HG03520 (cell line): ENCODE measurements around the gene SH3PXD2A.
A peak's percentile ranks its signal among the peaks of the same experiment; 100 is the strongest.
"Not testable (repeated sequence)": the region's sequence is repeated elsewhere in the genome, so short reads cannot be mapped to it uniquely, and the experiment has no call there.

Experiments
- ATAC-seq: cut with Tn5 transposase; IDR thresholded peaks from one replicate; pipeline ENCODE4 v1.9.1; 2021; ENCODE audit warnings: mild to moderate bottlenecking, moderate library complexity; ENCODE audit not compliant: unreplicated experiment

The SH3PXD2A gene

DNA sequence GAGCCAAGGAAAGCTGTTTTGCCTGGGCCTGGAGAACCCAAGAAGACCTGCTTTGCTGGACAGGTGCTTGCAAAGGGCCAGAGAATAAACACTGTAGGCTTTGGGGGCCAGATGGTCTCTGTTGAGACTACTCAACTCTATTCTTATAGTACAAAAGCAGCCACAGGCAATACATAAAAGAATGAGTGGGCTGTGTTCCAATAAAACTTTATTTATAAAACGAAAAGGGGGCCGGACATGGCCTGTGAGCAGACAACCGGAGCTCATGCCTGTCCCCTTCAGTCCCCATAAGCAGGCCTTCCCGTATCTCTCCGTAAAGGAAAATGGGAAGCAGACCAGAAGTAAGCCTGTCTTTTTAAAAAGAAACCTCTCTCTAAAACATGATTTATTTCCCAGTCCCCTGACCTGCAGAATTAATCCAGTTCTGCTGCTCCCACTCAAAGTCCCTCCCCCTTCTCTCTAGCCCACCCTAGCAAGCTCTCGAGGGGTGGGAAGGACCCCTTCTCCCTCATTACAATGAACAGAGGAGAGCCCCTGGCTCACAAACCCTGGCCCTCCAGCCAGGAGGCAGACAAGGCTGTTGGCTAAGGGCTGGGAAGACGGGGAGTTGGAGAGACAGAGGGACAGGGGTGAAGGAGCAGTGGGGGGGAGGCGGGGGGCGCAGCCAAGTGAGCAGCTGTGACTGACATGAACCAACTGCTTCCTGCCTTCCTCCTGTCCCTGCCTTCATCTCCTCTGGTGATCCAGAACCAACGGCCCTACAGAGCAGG is 184.1 kb downstream of the SH3PXD2A start:
- ATAC-seq: no peak

GRCh38 chr10:103669944-103670343 is 185.4 kb downstream of the SH3PXD2A start:
- ATAC-seq: no peak

DNA sequence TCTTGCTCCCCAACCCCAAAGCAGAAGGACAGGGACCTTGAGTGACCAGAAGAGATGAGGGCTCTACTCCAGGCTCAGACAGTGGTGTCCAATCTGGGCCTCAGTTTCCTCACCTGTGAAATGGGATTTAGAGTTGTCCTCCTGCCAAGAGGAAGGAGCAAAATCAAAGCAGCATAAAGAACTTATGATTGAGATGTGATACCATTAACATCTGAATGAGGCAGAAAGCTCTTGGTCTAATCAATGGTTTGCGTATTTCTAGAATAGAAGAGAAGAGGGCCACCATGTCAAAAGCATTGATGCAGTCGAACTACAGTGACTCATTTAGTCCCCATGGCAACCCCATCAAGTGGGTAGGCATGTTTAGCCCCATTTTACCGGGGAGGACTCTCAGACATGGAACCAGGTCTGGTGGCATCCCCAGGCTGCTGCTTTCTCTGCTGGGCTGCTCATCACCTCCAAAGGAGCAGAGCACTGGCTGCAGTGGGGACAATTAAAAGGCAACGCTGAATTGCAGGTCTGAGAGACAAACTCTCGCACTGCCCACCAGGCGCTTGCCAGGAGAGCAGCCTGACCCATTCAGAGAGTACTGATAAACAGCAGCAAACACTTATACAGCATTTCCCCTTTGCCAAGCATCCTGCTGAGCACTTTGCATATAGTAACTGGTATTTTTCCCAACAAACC is 186.0 kb downstream of the SH3PXD2A start:
- no peak for ATAC-seq

DNA sequence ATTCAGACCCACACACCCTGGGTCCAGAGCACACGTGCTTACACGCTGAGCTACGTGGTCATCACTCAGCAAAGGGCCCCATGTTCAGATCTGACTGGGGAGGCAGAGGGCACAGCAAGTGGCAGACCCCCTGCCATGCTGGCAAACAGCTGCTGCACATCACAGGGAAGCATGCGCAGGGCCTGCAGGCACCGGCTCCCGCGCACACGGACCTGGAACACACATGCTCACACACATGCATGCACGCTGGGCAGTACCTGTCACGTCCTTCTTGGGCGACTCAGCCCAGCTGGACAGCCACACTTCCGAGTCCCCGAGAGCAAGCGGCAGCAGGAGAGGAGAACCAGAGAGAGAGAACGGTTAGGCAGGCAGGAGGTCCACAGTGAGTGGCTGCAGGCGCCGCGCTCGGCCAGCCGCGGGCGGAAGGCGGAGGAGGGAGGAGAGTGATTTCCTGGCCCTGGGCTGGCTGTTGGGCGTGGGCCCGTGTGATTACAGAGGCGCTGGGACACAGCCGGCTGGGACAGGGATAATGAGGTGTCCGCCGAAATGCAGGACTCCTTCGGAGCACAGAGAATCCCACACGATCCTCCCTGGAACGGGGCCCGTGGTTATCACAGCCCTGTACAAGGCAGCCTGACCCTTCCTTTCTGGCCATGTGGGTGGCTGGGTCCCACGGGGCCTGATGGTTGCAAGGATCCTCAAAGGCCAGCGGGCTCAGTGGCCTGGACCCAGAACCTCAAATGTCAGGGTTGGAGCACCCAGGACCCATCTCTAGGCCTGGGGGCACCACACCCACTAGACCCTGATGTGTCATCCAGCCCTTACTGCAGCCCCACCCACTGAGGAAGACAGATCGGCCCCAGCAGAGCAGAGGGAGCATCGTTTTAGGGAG is 186.8 kb downstream of the SH3PXD2A start:
- ATAC-seq: no peak

GRCh38 chr10:103667356-103667755 is 188.0 kb downstream of the SH3PXD2A start:
- no peak for ATAC-seq

DNA sequence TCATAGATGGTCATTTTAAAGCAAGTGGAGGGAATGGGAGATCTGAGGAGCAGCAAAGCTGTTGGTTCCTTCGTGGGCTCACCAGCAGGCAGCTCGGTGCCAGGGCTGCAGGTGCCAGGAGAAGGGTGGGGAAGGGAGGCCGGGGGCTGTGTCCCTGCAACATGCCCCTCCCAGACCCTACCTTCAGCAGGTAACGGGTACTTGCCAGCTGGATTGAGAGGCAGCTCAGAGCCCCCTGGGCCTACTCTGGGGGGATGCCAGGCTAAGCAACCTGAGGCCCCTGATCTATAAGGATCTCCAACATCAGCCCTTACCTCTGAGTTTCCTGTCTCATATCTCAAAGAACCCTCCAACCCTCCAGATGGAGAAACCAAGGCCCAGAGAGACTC is 188.6 kb downstream of the SH3PXD2A start:
- no peak for ATAC-seq

DNA sequence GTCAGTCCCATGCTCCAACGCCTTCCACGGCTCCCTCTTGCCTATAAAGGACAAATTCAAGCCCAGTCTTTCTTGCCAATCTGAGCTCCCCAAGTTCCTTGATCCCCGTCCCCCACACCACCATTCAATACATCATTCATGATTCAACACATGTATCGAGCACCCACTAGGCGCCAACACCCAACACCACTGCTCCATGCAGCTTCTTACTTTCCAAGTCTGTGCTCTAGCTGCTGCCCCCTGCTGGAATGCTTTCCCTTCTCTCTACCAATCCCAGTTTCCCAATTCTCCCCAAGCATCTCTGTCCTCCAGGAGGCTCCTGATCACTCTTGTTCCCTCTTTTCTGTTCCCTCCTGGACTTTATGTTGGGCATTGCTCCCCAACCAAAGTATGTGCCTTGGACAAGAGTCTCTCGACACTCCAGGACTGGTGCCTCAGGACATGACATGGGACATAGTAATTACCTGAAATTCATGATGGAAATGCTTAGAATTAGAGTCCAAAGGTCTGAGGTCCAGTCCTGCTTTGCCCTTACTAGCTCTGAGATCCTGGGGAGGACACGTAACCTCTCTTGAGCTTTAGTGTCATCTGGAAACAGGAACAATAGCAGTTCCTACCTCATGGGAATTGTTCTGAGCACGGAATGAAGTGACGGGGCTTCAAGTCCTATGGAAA is 189.2 kb downstream of the SH3PXD2A start:
- no peak for ATAC-seq

DNA sequence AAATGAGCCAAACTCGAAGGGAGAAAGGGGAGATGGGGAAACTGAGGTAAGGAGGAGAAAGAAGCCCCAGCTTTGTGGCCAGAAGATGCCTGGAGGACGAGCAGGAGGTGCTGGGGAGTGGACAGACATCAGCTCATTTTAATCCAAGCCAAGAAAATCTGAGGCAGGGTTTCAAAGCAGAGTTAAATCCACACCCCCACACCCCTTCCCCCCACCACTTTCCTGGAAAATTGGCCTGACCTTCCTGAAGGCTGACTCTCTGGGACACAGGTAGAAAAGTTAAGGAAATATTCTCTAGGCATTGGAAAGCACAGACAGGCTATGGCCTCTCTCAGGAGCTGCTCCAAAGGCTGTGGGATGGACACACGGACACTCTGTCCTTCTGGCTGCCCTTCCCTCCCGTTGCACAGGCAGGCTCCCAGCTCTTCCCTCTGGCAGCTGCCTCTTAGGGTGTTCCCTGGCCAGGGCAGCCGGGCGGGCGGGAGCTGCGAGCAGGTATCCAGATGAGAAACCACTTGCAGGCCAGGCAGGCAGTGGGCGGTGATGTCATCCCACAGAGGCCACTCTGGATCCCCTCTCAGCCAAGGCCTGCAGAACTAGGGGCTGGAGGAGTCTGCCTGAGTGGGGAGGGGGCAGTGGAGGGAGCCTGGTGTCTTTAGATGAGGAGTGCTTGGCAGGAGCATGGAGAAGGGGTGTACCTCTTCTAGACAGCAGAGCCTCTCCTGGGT is 190.1 kb downstream of the SH3PXD2A start:
- no peak for ATAC-seq

DNA sequence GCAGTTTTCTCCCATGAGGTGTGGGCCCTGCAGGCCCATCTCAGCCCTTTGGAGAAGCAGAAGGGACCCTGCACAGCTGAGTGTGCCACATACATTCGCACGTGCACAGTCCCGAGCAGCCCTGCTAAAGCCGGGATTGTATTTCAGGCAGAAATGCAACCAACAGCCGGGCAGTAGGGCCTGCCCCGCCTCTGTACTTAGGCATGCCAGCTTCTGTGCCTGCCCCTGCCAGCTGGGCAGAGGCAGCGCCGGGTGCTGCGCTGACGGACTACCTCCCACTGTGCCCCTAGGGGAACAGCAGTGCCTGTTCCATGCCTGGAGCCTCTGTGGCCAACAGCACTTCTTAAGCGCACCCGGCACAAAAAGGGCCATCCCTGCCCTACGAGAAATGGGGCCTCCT is 191.6 kb downstream of the SH3PXD2A start:
- no peak for ATAC-seq

DNA sequence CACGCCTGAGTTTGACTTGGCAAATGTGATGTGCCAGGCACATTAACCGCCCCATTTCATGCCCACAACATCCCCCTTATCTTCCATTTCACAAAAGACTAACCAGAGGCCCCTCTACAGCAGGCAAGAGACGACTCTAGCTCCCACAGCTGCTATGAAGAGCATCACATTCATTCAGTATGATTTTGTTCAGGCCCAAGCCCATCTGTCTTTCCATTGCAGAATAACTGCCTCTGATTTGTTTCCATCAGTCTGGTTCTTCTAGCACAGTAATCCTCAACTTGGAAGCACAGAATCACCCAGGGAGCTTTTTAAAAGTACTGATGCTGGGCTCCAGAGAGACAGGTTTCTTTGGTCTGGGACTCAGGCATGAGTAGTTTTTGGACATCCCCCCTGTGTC is 192.1 kb downstream of the SH3PXD2A start:
- ATAC-seq: no peak

DNA sequence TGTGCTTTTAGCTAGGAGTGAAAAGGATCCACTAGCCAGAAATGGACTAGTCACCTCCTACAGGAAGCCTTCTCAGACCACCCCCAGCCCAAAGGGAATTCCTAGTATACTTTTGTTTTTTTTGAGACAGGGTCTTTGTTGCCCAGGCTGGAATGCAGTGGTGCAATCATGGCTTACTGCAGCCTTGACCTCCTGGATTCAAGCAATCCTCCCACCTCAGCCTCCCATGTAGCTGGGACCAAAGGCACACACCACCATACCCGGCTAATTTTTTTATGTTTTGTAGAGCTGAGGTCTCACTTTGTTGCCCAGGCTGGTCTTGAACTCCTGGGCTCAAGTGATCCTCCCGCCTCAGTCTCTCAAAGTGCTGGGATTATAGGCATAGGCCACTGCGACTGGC is 192.7 kb downstream of the SH3PXD2A start:
- not testable (repeated sequence) for ATAC-seq

DNA sequence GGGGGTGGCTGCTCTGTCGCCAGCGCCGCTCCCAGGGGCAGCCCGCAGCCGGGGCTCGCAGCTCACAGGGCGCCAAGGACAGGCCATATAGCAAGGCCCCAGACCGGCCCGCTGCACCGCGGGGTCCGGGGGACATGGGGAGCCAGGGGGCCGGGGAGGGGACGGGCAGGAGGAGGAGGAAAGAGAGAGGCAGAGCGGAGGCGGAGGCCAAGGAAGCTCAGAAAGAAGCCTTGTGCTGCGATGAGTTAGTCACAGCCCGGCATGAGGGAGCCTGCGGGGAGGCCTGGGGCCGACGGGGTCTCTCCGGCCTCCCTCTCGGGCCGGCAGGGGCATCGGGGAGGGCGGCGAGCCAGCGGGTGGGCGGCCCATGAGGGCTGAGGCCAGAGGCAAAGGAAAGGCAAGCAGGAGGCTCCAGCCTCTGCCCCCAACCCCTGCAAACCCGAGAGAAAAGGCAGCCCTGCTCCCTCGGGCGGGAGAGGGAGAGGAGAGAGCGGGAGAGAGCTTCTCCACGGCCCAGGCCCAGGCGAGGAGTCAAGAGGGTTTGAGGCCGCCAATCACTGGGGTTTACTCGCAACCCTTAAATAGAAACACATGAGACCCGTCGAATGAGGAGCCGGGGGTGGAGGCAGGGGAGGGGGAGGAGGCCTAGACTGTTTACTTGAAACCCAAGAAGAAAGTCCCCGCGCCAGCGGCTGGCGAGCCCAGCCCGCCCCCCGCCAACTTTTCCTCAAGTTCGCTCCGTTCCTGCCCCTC is 194.0 kb downstream of the SH3PXD2A start:
- ATAC-seq: no peak

DNA sequence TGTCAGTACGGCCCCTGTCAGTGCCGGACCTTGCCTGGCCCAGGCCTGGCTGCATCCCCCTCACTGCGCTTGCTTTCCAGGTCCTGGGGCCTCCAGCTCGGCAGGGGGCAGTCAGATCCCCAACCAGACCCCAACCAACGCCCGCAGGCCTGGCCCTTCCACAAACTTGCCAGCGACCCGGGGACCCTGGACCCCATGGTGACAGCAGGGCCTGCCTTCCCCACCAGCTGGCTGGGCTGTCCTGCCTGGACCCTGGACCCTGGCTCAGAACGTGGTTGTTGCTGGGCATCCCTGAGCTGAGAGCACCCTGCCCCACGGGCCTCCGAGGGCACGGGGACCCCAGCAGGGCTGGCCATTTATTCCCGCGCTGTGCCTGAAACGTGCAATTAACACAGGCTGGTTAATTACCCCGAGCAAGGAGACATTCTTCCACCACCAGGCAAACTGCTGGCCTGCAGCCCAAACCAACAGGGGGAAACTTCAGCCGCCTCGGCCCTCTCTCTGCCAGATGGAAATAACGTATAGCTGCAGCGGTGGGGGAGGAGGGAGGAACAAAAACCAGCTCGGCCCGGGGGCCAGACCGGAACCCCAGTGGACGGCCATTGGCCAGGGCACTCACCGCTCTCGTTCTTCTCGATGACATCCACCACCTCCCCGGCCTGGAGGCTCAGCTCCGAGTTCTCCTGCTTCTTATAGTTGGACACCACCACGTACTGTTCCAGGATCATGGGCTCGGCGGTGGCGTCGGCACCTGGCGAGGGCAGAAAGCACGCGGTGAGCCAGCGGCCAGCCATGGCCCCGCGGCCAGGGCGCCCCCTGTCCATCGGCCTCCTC is 194.8 kb downstream of the SH3PXD2A start:
- peak; percentile 19 for ATAC-seq

DNA sequence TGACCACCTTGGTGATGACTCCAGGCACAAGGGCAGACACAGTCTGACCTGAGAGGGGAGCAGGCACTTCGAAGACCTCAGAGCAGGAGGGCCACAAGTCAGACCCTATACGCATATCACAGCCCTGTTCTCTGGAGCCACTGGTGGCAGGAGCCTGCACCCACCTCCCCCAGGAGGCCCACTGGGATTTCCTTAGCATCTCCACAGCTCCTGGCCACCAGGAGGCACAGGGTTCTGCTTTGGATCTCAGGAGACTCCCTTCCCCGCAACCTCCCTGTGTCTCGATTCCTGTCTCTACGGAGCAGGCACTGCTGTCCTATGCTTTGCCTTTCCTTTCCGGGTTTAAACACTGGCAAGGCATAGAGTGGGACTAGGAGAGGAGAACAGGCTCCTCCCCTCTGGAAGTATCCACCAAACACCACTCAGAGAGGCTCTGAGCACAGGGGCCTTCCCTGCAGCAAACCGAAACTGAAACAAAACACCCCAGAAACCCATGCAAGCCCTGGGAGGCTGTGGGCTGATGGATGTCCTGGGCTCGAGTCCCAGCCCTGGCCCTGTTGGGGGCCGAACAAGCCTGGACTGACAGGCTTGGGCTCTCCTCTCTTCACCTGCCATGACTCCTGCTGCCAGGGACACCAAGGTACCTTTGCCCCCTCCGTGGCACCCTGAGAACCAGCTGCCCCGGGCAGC is 195.6 kb downstream of the SH3PXD2A start:
- peak; percentile 89 for ATAC-seq

DNA sequence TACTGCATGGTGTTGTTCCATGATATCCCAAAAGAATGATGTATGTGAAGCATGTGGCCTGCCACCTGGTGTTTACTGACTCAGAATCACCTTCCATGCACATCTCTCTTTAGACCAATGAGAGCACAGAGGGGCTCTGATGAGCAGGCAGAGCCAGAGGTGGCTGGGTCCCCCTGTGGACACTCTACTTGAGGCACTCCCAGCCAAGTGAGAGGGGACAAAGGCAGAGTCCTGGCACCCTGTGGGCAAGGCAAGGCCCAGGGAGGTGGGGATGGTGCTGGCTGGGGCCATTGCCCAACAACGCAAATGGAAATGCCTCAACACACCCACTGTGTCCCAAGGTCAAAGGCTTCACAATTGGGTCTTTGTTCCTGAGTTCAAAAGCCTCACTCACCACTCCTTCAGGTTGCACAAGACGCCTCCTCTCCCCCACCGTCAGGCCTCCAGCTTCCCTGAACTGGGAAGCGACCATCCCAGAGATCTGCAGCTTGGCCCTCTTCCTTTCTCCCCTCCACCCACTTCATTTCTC is 197.3 kb downstream of the SH3PXD2A start:
- no peak for ATAC-seq

- ATAC-seq: no peak
Measured at GRCh38 chr10:103657061-103657591, 198.2 kb downstream of the SH3PXD2A start.

DNA sequence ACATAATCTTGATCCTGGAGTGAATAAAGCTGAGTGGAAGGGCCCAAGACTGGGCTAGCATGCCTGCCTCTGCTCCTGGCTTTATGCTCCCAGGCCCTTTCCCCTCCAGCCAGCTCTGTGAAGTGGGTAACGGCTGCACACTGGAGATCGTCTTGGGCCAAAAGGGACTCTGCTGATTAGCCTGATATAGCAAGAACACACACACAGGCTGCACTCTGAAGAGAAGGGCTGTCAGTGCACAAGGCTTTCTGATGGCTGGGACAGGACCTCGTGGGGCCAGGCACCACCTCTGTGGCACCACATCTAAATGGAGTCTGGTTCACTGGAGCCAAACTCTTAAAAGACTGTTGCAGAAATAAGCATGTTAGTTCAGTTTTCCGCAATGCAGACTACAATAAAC is 200.5 kb downstream of the SH3PXD2A start:
- no peak for ATAC-seq
